ENCODE measurements around the gene PLEKHA5.
"Not testable (repeated sequence)": the region's sequence is repeated elsewhere in the genome, so short reads cannot be mapped to it uniquely, and the experiment has no call there.

PLEKHA5 gene, protein sequence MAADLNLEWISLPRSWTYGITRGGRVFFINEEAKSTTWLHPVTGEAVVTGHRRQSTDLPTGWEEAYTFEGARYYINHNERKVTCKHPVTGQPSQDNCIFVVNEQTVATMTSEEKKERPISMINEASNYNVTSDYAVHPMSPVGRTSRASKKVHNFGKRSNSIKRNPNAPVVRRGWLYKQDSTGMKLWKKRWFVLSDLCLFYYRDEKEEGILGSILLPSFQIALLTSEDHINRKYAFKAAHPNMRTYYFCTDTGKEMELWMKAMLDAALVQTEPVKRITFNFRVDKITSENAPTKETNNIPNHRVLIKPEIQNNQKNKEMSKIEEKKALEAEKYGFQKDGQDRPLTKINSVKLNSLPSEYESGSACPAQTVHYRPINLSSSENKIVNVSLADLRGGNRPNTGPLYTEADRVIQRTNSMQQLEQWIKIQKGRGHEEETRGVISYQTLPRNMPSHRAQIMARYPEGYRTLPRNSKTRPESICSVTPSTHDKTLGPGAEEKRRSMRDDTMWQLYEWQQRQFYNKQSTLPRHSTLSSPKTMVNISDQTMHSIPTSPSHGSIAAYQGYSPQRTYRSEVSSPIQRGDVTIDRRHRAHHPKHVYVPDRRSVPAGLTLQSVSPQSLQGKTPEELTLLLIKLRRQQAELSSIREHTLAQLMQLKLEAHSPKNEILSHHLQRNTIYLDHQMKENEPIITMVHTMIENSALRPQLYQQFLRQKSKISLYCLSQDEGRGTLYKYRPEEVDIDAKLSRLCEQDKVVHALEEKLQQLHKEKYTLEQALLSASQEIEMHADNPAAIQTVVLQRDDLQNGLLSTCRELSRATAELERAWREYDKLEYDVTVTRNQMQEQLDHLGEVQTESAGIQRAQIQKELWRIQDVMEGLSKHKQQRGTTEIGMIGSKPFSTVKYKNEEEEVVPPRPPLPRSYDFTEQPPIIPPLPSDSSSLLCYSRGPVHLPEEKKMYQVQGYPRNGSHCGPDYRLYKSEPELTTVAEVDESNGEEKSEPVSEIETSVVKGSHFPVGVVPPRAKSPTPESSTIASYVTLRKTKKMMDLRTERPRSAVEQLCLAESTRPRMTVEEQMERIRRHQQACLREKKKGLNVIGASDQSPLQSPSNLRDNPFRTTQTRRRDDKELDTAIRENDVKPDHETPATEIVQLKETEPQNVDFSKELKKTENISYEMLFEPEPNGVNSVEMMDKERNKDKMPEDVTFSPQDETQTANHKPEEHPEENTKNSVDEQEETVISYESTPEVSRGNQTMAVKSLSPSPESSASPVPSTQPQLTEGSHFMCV

DNA sequence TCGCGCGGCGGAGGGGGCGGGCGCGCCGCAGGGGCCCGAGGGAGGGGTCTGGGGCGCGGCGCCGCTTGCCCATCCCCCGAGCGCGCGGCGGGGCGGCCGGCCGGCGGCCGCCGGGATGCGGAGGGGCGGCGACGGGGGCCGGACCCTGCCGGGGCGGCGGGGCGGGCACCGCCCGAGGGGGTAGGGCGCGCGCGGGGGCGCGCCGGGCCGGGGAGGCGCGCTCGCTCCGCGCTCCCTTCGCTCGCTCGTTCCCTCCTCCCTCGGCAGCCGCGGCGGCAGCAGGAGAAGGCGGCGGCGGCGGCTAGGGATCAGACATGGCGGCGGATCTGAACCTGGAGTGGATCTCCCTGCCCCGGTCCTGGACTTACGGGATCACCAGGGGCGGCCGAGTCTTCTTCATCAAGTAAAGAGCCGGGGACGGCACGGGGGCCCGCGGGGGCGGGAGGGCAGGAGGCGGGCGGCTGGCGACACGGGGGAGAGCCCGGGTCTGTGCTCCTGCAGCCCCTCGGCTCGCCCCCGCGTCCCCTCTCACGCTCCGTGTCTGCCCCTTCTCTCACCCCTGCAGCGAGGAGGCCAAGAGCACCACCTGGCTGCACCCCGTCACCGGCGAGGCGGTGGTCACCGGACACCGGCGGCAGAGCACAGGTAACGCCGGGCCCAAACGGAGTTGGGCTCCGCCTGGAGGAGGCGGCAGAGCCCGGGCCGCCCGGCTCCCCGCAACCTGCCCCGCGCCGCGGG, at the start of gene PLEKHA5:
TSS of gene PLEKHA5 (plus strand) at position 248 of the 738 bp plus-strand sequence. CDS start at position 315, 67 bp downstream.
- peak; percentile 55 for DNase-seq

DNA sequence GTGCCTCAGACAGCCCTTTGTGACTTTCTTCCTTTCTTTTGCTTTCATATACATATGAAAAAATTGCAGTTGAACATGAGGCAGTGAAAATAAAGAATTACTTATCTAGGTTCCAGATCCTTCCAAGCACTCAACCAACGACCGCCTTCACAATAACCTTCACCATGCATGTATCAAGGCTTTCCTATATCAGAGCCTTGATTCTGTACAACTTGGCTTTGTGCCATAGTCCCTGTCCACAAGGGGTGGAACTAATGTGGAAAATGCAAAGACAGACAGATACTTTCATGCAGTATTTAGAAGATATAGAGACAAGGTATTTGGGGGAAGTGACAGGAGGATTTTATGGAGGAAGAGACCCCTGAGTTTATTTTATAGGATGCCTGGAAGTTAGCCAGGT, 48.6 kb upstream of the PLEKHA5 start:
- no peak for DNase-seq

DNA sequence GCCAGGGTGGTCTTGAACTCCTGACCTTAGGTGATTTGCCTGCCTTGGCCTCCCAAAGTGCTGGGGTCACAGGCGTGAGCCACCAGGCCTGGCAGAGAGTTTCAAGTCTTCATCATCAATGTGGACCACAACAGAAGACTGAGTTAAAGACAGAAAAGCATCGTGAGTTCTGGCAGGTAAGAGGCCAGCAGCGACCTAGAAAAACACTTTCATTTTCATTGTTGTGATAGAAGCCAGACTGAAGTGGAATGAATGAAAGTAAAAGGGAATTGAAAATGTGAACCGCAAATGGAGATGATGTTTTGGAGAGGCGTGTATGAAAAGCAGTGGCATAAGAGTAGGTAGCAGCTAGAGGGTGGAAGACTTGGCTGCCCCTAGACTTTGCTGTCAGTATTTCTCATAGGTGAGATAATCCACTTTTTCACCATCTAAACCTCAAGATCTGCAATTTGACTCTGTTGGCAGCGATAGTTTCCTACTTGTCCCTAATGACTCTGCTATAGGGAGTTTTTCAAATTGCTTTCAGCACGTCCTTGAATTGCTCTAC, 47.1 kb upstream of the PLEKHA5 start:
- no peak for DNase-seq

DNA sequence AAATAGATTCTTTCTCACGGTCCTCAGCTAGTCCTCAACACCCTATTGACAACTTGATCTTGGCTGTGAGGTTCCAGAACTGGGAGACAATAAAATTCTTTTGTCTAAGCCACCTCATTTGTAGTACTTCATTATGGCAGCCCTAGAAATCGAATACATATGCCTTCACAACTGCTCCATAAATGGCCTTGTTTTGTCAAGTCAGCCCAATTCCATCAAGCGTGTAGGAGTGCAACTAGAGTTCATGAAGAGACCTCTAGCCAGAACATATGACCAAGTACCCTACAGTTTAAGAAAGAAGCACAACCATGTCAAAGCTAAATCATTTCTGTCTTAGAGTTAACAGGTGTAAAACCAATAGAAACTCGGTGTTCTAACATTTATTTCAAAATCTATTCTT, 45.0 kb upstream of the PLEKHA5 start:
- DNase-seq, result no peak

DNA sequence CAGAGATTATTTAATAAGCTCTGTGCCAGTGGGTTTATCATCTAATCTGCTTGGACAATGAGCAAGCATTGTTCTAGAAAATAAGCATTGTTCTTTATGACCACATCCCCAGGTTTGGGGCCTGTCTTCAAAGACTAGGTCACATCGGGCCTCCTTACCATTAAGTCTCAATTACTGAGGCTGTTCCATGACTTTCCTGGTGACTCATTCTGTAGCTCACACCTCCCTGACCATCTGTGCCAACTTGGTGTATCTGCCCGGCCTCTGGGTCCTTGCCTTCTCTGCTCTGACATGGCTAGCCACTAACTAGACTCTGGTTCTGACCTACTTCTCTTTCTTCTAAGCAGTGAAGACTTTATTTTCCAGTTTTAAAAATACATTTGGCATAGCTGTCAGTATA, 44.4 kb upstream of the PLEKHA5 start:
- DNase-seq, result no peak

DNA sequence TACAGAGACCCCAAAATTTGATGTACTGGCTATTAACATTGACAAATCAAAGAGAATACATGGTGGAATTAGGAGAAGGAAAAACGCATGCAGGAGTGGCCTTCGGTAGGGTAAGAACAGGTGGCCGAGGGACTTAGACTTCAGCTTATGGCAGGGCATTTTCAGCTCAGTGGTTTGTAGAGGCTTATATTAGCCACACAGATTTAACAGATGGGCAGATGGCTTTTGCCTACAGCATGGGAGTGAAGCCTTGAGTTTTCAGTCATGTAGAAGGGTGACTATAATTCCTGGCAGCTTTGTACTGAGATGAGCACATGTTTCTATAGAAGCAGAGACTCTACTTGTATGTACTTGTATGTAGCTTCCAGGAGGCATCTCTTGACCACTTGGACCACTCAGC, 40.9 kb upstream of the PLEKHA5 start:
- DNase-seq, result no peak

DNA sequence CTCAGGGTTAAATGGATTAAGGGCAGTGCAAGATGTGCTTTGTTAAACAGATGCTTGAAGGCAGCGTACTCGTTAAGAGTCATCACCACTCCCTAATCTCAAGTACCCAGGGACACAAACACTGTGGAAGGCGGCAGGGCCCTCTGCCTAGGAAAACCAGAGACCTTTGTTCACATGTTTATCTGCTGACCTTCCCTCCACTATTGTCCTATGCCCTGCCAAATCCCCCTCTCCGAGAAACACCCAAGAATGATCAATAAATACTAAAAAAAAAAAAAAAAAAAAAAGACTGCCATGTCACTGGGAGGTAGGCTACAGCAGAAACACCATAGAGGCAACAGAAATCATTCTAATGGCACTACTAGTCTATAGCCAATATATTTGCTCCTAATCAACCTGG, 37.1 kb upstream of the PLEKHA5 start:
- DNase-seq, result not testable (repeated sequence)

DNA sequence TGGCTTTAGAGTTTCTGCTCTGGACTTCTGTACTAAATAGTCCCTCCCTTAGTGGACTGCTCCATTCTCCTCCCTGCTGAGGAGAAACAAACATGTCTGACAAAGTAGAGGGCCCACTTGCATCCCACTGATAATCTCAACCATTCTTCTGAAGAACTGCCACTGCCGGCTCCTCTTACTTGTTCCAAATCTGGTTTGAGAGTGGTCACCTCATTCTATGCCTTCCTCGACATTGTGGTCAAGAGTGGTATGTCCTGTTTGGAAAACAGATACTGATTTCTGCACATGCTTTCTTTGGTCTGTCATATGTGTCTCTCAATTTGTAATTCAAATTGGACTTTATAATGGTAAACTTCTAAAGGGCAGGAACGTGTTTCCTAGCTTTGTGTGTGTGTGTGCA, 36.3 kb upstream of the PLEKHA5 start:
- no peak for DNase-seq

DNA sequence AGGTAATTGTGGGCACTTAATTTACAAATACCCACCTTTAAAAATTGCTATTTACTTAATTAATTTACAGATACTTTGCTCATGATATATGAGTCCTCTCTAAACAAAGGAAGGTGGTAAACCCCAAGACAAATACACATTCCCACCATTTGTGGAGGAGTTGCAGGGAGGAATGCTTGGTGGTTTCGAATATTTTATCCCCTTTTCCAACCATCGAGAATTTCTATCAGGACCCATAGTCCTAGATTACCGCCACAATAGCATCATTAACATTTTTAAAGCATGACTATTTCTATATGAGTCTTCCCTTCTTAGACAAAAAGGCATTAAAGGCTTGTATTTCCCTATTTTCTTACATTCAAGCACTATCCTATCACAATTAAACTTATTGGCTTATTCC, 34.2 kb upstream of the PLEKHA5 start:
- no peak for DNase-seq

DNA sequence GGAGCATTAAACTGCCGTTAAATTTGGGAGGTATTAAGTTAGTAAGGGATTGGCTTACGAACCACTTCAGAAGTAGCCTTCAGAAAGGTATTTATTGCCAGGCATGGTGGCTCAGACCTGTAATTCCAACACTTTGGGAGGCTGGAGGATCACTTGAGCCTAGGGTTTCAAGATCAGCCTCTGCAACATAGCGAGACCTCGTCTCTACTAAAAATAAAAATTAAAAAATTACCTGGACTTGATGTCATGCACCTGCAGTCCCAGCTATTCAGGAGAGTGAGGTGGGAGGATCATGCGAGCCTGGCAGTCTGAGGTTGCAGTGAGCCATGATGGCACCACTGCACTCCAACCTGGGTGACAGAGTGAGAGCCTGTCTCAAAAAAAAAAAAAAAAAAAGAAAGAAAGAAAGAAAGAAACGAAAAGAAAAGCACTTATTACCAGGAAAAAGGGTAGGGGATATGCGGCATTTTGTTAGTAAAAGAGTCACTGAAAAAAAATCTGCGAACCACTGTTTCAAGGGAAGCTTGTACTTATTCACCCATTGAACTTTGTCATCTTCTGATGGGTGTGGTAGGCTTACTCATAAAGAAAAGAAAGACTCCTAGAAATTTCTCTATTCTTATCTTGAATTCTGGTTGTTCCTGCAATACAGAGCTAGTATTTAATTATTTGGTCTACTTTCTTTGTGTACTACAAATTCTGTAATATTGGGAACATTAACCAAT, 33.6 kb upstream of the PLEKHA5 start:
- no peak for DNase-seq

DNA sequence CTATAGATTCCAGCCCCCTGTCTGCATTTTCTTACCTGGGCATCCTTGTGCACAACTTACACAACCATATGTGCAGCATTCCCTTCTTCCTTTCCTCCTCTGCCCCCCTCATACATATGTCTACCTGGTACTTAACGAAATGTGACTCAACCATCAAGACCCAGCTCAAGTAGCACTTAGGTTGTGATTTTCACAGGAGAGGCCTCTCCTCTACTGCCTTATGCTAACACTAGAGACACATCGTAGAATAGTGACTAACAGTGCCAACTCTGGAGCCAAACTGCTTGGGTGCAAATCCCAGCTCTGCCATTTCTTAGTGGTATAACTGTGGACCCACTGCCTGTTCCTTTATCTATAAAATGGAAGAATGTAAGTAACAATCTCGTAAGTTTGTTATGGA, 24.1 kb upstream of the PLEKHA5 start:
- DNase-seq, result peak; percentile 3

DNA sequence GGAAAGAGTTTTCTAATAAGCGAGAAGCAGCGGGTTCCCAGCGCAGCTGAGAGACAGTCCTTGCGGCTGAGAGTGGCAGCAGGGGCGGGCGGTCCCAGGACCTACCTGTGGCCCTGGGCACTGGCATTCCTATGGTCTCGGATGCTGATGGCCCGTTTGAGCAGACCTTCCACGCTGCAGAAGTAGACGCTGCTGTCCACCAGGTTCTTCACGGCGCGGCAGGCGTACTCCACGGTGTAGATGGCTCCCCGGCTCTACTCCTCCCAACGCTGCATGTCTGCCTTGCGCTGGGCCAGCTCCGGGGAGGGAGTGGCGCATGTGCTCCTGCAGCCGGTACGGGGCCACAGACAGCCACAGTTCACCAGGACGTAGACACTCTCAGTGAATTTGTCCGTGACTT, 21.8 kb upstream of the PLEKHA5 start:
- DNase-seq, result no peak

DNA sequence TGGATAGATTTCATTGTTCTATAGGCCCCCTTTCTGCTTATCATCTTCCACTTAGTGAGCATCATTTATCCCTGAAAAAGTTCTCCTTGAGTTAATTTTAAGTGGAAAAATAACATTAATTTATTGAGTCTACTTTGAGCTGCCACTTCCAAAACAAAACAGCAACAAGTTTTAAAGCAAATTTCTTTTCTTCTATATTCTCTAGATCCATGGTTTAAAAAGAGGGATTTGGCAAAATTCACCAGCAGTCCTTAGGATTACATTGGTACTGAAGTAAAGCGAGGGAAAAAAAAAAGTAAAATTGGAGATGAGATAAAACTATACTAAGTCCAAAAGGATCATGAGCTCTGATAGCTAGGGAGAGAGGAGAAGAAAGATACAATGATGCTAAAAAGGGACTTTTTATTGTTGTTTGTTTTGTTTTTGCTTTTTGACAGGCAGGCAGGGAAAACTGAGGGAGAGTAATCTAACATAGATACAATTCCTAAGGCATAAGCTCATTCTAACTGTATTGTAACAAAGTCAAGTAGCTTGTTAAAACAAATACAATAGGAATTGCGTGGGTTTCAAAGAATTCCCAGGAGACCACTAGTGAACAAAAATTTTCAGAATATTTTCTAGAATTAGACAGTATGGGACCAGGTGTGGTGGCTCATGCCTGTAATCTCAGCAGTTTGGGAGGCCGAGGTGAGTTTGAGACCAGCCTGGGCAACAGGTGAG, 19.2 kb upstream of the PLEKHA5 start:
- no peak for DNase-seq

DNA sequence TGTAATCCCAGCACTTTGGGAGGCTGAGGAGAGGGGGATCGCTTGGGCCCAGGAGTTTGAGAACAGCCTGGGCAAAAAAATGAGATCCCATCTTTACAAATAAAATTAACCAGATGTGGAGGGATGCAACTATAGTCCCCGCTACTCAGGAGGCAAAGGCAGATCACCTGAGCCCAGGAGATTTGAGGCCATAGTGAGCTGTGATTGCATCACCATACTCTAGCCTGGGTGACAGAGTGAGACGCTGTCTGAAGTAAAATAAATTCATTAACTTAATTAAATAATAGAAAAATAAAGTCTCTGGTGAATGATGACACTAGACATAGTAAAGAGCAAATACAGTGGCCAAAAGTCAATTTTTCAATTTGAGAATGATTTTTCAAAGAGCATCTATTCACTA, 16.1 kb upstream of the PLEKHA5 start:
- DNase-seq, result no peak

DNA sequence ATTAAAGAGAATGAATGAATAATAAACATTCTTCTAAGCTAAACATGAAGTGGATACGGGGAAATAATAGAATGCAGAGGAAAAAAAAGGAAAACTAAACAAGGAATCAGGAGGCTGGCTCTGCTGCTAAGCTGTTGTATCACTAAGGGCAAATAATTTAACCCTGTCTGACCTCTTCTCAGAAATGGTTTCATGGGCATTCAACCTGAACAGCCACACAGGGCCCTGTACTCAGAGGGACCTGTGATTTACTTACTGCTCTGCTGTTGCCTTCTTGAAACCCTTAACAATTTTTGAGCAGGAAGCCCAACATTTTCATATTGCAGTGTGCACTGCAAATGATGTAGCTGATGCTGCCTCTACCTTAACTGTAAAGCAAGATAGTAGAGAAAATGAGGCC, 14.2 kb upstream of the PLEKHA5 start:
- DNase-seq, result no peak

DNA sequence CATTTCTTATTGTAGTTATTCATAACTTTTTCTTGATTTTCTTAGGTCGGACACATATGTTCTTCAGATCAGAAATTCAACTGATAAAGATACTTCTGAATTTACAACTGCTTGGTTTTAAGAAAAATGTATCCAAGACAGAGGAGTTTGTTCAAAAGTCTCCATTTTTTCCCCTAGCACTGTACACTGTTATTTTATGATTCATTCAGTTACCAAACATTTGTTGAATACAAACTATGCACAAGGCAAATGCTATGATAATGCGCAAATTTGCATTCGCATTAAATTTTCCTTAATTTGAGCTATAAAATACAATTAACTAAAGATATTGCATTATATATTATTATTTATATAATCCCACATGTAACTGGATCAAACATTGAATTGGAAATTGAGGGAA, 10.1 kb upstream of the PLEKHA5 start:
- DNase-seq, result no peak

DNA sequence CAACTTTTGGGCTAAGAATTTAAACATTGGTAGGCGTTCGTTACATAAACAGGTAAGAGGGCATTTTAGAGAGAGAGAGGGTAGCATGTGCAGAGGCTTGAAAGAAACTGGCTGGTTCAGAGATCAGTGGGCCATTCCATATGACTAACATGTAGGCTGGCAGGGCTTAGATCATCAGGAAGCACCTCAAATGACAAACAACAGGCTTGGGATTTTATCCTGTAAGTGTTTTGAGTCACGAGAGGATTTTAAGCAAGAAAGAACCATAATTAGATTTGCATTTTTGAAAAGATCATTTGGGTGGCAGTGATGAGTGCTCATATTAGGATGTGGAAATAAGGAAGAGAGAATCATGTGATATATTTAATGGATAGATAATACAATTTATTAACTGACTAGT, 8.7 kb upstream of the PLEKHA5 start:
- no peak for DNase-seq

DNA sequence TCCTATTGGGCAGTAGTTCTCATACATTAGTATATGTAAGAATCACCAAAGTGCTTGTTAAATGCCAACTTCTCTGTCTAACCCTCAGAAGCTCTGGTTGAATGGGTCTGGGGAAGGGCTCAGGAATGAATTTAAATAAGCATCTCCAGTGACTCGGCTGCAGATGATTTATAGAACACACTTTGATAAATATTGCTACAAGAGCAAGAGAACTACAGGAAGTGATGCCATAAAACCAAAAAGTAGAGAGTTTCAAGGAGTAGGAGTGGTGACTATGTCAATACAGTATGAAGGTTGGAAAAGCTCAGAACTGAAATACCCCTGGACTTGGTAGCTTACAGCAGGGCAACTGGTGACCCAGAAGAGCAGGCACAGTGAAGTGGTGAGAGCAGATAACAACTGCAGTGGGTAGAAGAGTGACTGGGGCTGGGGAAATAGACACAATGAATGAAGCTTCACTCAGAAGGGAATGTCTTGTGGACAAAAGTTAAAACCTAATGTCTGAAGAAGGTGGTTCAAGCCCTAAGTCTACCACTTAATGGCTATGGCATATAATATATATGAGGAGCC, 8.0 kb upstream of the PLEKHA5 start:
- no peak for DNase-seq

DNA sequence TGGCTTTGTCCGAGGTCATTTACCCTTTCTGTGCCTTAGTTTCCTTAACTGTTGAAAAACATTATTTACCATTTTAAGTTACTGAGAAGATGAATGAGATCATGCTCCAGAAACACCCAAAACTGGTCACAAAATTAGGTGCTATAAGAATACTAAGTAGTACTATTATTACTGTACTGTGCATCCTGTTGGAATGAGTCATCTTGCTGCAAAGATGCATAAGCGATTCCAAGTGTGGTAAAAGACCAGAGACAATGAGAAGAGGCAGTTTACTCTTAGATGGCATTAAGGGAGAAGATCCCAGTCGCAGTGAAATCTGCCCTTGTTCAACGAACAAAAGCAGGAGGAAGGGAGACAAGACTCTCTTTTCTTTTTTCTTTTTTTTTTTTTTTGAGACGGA, 4.2 kb upstream of the PLEKHA5 start:
- no peak for DNase-seq

DNA sequence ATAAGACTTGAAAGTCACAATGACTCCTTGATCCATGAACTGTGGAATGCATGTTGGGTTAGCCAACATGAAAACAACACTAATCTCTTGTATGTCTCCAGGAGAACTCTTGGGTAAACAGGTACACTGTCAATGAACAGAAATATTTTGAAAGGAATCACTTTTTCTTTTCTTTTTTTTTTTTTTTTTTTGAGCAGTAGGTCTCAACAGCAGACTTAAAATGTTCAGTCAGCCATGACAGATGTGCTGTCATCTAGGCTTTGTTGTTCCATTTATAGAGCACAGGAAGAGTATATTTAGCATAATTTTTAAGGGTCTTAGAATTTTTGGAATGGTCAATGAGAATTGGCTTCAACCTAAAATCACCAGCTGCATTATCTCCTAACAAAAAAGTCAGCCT, 2.3 kb upstream of the PLEKHA5 start:
- no peak for DNase-seq

DNA sequence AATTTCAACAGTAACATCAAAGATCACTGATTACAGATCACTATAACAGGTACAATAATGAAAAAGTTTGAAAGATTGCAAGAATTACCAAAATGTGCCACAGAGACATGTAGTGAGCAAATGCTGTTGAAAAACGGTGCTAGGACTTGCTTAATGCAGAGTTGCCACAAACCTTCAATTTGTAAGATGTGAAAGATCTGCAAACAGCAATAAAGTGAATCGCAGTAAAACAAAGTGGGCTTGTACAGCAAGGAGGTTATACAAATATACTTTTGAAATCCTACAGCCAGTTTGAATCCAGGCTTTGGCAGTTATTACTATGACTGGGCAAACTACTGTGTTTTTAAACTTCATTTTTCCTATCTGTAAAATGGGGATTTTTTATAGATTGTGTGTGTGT, 1.0 kb upstream of the PLEKHA5 start:
- DNase-seq, result no peak
